ENCODE measurements around the gene TIGD1. TPM values are rescaled to one million over a fixed set of nuclear protein-coding genes. Genes with fewer than 3 reads are reported as not detected.

Gene TIGD1
- total RNA-seq, 2 donors from 2014 or later = 3.0 to 4.4 TPM

- Histone ChIP-seq H3K9me3 (no peaks in the 10 kb centered on the region), H3K27ac (no peak overlapping the region), H3K4me1 (no peaks in the 10 kb centered on the region), H3K27me3 (no peaks in the 10 kb centered on the region), H3K4me3 (no peak overlapping the region), H3K9ac (ENCODE audit: low read depth in 2 of 2, low read length in 2 of 2) (no peak overlapping the region), H3K36me3 (no peaks in the 10 kb centered on the region)
- no peak for DNase-seq
- TF ChIP-seq CTCF (IDR thresholded peaks at IDR 0.05) = no peak
- intact Hi-C loops (cut with DNase I) = no loop called here
These were observed 34.7 kb downstream of the TIGD1 start for GRCh38 chr2:232515639-232516038.

- Histone ChIP-seq H3K36me3 (no peaks in the 10 kb centered on the region), H3K27me3 (no peaks in the 10 kb centered on the region), H3K27ac (no peak overlapping the region), H3K4me3 (no peak overlapping the region), H3K9me3 (no peaks in the 10 kb centered on the region), H3K4me1 (no peaks in the 10 kb centered on the region), H3K9ac (ENCODE audit: low read depth in 2 of 2, low read length in 2 of 2) (no peak overlapping the region)
- no peak for DNase-seq
- intact Hi-C loops (cut with DNase I) = no loop called here
- TF ChIP-seq CTCF (IDR thresholded peaks at IDR 0.05) = no peak
These were observed 37.0 kb downstream of the TIGD1 start for GRCh38 chr2:232513353-232513752.

- Histone ChIP-seq H3K27me3 (no peaks in the 10 kb centered on the region), H3K9ac (ENCODE audit: low read depth in 2 of 2, low read length in 2 of 2) (no peak overlapping the region), H3K4me3 (no peak overlapping the region), H3K4me1 (no peaks in the 10 kb centered on the region), H3K9me3 (no peaks in the 10 kb centered on the region), H3K36me3 (no peaks in the 10 kb centered on the region), H3K27ac (no peak overlapping the region)
- DNase-seq = no peak
- intact Hi-C loops (cut with DNase I) = no loop called here
- no peak for TF ChIP-seq CTCF (IDR thresholded peaks at IDR 0.05)
These were observed 37.8 kb downstream of the TIGD1 start for GRCh38 chr2:232512602-232513001.

GRCh38 chr2:232511336-232511890 lies 38.9 kb downstream of the TIGD1 start:
- no peak for TF ChIP-seq CTCF (IDR thresholded peaks at IDR 0.05)
- intact Hi-C loops (cut with DNase I) = no loop called here
- no peak for DNase-seq
- no peaks in the 10 kb centered on the region for H3K4me1 ChIP-seq
- no peak overlapping the region for H3K27ac ChIP-seq
- H3K9me3 ChIP-seq = no peaks in the 10 kb centered on the region
- H3K4me3 ChIP-seq = no peak overlapping the region
- H3K36me3 ChIP-seq = no peaks in the 10 kb centered on the region
- H3K27me3 ChIP-seq = no peaks in the 10 kb centered on the region
- no peak overlapping the region for H3K9ac ChIP-seq (ENCODE audit: low read depth in 2 of 2, low read length in 2 of 2)

- no peaks in the 10 kb centered on the region for H3K36me3 ChIP-seq
- no peak for DNase-seq
- H3K9ac ChIP-seq (ENCODE audit: low read depth in 2 of 2, low read length in 2 of 2) = no peak overlapping the region
- no peaks in the 10 kb centered on the region for H3K4me1 ChIP-seq
- no peak for TF ChIP-seq CTCF (IDR thresholded peaks at IDR 0.05)
- intact Hi-C loops (cut with DNase I) = no loop called here
- no peak overlapping the region for H3K27ac ChIP-seq
- H3K4me3 ChIP-seq = no peak overlapping the region
- no peaks in the 10 kb centered on the region for H3K9me3 ChIP-seq
- peaks cover 19% of the 10 kb centered on the region for H3K27me3 ChIP-seq
These were observed 42.1 kb downstream of the TIGD1 start for GRCh38 chr2:232508251-232508650.

Measured in colonic mucosa (tissue), 4 donors.